GM21529 (cell line): ENCODE measurements around the gene FAM13A.
"Not testable (repeated sequence)": the region's sequence is repeated elsewhere in the genome, so short reads cannot be mapped to it uniquely, and the experiment has no call there.

Source experiments
- ATAC-seq: cut with Tn5 transposase; IDR thresholded peaks from one replicate; pipeline ENCODE4 v1.9.1; 2021; ENCODE audit not compliant: unreplicated experiment

FAM13A gene

DNA sequence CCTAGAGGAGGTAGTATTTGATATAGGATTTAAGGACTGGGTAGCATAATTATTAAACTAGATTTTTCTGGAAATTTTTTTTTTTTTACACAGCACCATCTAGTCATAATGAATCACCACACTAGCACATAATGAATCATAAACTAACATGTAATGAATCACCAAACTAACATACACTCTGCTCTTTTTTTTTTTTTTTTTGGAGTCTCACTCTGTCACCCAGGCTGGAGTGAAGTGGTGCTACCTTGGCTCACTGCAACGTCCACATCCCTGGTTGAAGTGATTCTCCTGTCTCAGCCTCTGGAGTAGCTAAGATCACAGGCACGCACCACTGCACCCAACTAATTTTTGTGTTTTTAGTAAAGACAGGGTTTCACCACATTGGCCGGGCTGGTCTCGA lies 92.5 kb downstream of the FAM13A start:
- ATAC-seq: no peak

- ATAC-seq: no peak
Measured at GRCh38 chr4:88963817-88964216, 93.2 kb downstream of the FAM13A start.

DNA sequence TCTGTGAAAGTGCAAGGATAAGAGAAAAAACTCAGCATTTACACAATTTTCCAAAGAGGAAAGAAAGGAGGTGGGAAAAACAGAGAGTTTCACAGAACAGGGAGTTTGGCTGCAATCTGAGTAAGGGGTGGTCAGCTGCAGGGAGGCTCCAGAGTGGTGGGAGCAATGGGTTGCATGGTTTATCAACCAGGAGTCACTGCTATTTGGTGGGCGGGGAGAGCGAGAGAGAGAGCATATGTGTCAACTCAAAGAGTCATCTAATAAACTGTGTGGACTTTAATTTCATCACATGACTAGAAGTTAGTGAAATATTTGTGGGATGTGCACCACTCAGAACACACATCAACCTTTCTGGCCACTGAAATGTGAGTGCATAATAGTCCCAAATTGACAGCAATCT lies 94.6 kb downstream of the FAM13A start:
- no peak for ATAC-seq

DNA sequence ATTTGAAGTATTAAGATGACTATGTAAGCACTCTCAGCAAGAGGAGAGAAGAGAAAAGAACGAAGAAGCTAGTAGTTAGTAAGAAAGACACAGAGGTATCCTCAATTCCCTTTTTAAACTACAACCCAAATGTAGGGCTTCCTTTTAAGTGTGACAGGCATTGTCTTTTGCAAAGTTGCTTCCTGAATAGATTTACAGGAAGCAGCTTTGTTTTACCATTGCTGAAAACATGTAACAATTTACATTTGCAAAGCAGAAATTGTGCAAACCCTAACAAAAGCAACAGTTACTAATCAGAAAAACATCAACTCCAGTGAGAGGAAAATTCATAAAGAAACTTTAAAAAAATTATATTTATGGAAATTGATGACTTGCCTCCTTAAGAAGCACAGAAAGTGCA lies 96.4 kb downstream of the FAM13A start:
- ATAC-seq: no peak

- ATAC-seq: no peak
Measured at GRCh38 chr4:88958080-88958479, 98.9 kb downstream of the FAM13A start.

GRCh38 chr4:88957570-88957969 lies 99.4 kb downstream of the FAM13A start:
- no peak for ATAC-seq

GRCh38 chr4:88955580-88956380 lies 101.2 kb downstream of the FAM13A start:
- ATAC-seq: no peak

DNA sequence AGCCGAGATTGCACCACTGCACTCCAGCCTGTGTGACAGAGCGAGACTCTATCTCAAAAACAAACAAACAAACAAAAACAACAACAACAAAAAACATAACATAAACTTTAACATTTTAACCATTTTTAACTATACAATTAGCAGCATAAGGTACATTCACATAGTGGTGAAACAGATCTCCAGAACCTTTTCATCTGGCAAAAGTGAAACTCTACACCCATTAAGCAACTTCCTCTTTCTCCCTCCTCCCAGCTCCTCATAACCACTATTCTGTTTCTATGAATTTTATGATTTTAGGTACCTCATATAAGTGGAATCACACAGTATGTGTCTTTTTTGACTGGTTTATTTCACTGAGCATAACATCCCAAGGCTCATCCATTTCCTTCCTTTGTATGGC lies 103.6 kb downstream of the FAM13A start:
- no peak for ATAC-seq

DNA sequence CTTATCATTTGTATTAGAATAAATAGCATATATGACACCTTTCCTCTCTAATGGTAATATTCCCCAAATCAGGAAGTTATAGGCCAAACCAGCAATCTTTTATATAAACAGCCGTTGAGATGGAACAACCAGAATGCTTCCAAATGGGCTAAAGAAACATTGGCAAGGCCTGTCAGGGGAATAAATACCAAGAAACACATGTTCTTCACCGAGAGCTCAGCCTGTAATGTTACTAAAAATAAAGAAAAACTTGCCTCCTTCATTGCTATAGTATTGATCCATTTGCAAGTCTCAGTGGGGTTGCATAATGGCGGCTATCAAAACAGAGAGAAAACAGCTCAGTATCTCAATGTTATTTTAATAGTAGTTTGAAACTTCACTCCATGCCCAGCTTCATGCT lies 104.9 kb downstream of the FAM13A start:
- no peak for ATAC-seq

DNA sequence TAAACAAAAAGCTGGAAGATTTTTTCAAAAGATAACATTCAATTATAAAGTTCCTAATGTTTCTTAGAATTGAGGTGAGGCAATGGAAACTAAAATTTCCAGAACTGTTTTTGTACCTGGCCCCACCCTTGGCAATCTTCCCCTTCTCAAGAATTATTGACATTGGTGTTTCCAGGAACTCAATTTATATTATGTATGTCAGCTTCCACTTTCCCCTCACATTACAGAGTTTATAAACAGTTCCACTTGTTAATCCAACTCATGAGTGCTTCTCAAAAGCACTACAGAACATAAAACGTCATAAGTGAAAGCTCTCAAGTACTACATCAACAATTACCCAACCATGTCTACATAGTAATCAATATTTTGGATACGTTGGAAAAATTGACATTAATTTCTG lies 107.4 kb downstream of the FAM13A start:
- no peak for ATAC-seq

GRCh38 chr4:88940506-88940905 lies 116.5 kb downstream of the FAM13A start:
- no peak for ATAC-seq

- no peak for ATAC-seq
Measured at GRCh38 chr4:88939697-88940096, 117.3 kb downstream of the FAM13A start.

- no peak for ATAC-seq
Measured at GRCh38 chr4:88938138-88938537, 118.8 kb downstream of the FAM13A start.

DNA sequence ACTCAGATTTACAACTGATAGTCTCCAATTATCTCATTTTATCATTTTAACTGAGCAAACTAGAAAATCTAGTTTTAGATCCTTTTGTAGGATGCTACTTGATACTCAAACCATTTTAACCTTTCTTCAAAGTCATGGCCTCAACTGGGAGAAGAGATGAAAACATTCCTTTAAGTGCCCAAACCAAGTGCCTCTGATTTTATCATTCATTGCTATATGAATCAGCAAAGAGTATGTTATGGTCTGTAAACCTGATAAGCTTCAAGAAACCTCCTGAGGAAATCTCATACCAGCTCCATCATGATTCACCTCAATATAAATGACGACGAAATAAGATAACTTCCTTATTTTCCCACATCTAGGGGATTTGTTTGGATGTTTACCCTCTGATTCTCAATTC lies 119.9 kb downstream of the FAM13A start:
- ATAC-seq: no peak

DNA sequence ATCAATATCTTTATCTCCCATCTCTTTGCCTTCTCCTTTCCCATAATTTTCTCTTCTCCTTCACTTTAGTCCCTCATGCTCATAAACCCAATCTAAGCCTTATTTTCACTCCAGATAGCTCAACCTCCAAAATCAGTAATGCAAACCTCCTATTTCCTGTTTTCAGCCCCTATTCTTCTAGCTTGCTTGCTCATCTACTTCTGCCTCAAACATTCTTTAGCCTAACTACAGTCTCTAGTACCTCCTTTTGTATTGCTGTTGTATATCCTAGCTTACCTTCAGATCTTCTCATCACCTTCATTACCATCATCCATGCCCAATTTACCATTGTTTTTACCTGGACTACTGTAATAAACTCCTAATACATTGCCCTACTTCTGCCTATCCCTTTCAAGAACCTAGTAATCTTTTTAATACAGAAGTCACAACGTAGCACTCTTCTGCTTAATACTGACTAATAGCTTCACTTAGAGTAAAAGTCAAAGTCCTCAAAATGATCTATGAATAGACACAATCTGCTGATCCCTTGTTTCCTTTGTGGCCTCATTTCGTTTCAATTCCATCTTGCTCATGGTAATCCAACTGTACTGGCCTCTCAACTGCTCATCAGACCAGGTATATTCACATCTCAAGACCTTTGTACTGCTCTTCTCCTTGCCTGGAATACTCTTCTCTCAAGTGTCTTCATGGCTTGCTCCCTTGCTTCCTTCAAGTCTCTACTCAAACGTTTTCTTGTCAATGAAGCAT lies 123.4 kb downstream of the FAM13A start:
- no peak for ATAC-seq

- ATAC-seq: no peak
Measured at GRCh38 chr4:88928852-88929251, 128.1 kb downstream of the FAM13A start.

- no peak for ATAC-seq
Measured at GRCh38 chr4:88927420-88927819, 129.6 kb downstream of the FAM13A start.

DNA sequence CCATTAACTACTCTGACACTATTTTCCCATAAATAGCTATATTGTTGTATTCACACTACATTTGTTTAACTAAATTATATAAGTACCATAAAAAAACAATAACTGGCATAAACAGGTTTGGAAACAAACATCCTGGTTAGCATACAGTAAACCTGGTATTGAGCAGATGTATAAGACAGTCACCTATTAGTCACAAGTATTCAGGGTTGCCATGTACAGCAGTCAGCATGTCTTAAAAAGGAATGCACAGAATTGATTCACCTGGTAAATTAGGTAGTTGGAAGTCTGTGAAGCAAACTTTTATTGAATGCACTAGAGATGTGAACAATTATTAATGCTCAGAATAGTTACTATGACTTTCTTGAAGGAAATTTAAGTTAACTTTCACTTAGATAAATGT lies 137.9 kb downstream of the FAM13A start:
- ATAC-seq: no peak

GRCh38 chr4:88913181-88913580 lies 143.8 kb downstream of the FAM13A start:
- not testable (repeated sequence) for ATAC-seq

- ATAC-seq: no peak
Measured at GRCh38 chr4:88911246-88912212, 145.5 kb downstream of the FAM13A start.

GRCh38 chr4:88910101-88910500 lies 146.9 kb downstream of the FAM13A start:
- ATAC-seq: no peak
